Upper lobe of left lung (tissue), 4 donors: Measurements from ENCODE around the gene PLA2G4A.

Source experiments
- EP300 ChIP-seq, 4 donors: sonication (generic); formaldehyde crosslinking; IDR thresholded peaks; one replicate each; pipeline ENCODE4 v1.5.1; 2017; ENCODE audit warnings: antibody characterized with exemption in 4 of 4, control low read depth in 2 of 4
- POLR2A ChIP-seq, 4 donors: fragments of 450-650 bp; IDR thresholded peaks; one replicate each; pipeline ENCODE4 v1.5.1; 2016 to 2017; ENCODE audit warnings: antibody characterized with exemption in 4 of 4, mild to moderate bottlenecking in 2 of 4
- POLR2AphosphoS5 ChIP-seq, 2 donors: sonication (generic); formaldehyde crosslinking; IDR thresholded peaks; one replicate each; pipeline ENCODE4 v1.5.1; 2017; ENCODE audit warnings: antibody characterized with exemption in 2 of 2
- TF ChIP-seq, protein P1 (sequence below), 6 experiments: fragments of 450-650 bp in 4 of 6; fragments of 200-600 bp in 2 of 6; sonication (generic) in 2 of 6; IDR thresholded peaks; one replicate each; pipeline ENCODE4 v1.5.1; 2016 to 2019; ENCODE audit warnings: antibody characterized with exemption in 6 of 6

DNA sequence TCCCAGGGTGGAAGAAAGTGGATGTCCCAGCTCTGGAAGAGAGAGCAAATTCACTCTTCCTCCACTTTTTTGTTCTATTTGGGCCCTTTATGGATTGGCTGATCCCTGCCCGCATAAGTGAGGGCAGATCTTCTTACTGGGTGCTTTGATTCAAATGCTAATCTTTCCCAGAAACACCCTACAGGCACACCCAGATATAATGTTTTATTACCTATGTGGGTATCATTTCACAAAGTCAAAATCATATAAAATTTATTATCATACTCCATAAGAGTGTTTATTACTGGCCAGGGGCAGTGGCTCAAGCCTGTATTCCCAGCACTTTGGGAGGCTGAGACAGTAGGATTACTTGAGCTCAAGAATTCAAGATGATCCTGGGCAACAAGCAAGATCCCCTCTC is 16.9 kb upstream of the PLA2G4A start:
- TF ChIP-seq, protein P1, sequence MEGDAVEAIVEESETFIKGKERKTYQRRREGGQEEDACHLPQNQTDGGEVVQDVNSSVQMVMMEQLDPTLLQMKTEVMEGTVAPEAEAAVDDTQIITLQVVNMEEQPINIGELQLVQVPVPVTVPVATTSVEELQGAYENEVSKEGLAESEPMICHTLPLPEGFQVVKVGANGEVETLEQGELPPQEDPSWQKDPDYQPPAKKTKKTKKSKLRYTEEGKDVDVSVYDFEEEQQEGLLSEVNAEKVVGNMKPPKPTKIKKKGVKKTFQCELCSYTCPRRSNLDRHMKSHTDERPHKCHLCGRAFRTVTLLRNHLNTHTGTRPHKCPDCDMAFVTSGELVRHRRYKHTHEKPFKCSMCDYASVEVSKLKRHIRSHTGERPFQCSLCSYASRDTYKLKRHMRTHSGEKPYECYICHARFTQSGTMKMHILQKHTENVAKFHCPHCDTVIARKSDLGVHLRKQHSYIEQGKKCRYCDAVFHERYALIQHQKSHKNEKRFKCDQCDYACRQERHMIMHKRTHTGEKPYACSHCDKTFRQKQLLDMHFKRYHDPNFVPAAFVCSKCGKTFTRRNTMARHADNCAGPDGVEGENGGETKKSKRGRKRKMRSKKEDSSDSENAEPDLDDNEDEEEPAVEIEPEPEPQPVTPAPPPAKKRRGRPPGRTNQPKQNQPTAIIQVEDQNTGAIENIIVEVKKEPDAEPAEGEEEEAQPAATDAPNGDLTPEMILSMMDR (IDR thresholded peaks at IDR 0.05): no peak
- no peak for TF ChIP-seq POLR2A (IDR thresholded peaks at IDR 0.05)
- no peak for TF ChIP-seq EP300 (IDR thresholded peaks at IDR 0.05)
- TF ChIP-seq POLR2AphosphoS5 (IDR thresholded peaks at IDR 0.05): no peak
